ENCODE results near the gene RGS3.
"Not testable (repeated sequence)": the region's sequence is repeated elsewhere in the genome, so short reads cannot be mapped to it uniquely, and the experiment has no call there.

Gene RGS3

DNA sequence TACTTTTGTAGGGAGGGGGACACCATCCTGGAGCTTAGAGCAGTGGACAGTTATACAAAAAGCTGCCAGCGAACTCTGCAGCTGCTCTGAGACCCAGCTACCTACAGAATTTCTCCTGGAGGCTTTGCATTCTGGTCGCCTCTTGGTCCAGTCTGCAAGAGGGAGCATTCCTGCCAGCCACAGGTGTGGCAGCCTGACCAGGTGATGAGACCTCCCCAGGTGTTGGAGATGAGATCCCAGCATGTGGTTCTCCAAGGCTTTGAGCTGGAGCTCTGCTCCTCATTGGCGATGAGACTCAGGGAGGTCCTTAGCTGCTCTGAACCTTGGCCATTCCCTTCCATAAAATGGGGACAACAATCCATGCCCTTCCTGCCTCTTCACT is 69.3 kb downstream of the RGS3 start:
- no peak for DNase-seq

DNA sequence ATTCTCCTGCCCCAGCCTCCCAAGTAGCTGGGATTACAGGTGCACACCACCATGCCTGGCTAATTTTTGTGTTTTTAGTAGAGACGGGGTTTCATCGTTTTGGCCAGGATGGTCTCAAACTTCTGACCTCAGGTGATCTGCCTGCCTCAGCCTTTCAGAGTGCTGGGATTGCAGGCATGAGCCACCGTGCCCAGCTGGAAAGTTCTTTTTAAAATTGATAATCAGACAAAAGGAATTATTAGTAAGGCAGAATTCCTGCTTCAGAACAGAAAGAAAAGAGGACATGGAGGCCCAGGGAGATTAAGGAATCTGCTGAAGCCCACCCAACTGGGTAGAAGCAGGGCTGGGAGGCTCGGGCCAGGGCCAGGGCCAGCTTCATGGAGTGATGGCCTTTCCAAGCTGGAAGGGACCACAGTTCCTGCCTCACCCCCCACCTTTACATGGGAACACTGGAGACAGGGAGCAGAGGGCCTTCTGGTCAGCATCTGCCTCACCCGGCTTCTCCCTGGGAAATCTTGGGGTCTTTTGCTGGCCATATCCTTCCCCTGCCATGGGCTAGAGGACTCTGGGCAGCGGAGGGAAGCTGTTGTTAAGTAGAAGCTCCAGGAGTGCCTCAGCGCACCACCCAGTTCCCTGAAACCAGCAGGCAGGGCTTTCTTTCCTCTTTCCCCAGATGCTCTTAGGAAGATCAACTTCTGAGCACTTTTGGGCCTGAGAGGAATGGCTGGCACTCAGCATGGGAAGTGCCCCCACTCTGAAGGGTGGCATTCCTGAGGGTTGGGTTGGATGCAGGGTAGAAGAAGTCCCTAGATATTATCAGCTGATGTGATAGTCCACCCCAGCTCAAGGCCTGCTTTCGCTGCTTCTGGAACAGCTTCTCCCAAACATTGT is 70.1 kb downstream of the RGS3 start:
- no peak for DNase-seq

DNA sequence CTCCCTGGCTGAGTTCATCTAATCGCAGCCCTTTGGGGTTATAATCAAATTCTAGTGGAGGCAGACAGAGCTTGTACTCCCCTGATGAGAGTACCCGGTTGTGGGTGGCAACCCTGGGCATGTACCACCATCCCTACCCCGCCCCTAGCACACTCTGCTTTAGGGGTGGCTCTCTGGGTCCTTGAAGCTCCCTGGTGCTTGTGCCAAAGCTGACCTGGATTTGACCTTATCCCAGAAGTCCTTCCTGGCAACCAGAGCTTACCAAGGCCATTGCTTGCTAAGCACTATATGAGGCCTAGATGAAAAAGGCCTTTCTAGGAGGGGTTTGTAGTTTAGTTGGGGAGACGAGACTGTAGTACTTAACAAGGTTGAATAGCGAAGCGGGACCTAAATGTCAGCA is 72.2 kb downstream of the RGS3 start:
- no peak for DNase-seq

DNA sequence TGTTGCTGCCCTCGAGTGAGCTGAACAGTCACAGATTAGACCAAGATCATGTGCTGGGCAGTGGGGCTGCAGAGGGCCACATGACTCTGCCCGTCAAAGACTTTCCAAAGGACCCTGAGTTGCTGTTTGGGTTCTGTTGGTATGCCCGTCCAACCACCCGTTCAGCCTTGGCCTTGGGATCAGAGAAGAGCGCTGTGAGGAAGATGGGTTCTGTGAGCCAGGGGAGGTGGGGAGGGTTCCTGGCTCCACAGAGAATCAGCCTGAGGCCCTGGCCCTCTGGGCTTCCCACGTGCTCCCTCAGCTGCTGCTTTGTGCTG is 72.6 kb downstream of the RGS3 start:
- DNase-seq: no peak

DNA sequence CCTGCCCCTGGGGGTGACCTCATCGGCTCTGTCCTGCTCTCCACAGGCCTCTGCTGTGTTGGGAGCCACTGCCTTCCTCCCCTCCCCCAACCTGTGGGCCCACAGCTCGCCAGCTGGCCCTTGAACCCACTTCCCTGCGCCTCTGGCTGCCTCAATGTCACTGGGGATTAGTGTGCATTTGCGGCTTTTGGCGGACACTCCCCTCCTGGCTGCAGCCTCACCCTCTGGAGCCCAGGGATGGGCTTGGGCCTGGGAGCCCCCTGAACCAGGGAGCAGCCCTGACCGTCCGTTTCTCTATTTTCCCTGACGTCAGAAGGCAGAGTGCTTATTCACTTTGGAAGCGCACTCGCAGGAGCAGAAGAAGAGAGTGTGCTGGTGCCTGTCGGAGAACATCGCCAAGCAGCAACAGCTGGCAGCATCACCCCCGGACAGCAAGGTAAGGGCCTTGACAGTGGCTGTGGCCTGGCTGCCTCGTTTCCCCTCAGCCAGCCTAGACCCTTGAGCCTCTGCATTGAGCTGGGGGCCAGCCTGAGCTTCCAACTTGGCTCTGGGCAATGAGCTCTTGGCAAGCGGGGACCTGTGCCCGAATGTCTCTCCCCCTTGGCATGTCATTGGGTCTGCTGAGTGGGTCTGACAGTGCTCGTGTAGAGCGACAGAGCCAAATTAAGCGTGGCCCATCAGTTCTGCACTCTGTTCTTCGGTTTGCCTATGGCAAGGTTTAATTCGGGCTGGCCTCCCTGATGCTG is 73.1 kb downstream of the RGS3 start:
- no peak for DNase-seq

DNA sequence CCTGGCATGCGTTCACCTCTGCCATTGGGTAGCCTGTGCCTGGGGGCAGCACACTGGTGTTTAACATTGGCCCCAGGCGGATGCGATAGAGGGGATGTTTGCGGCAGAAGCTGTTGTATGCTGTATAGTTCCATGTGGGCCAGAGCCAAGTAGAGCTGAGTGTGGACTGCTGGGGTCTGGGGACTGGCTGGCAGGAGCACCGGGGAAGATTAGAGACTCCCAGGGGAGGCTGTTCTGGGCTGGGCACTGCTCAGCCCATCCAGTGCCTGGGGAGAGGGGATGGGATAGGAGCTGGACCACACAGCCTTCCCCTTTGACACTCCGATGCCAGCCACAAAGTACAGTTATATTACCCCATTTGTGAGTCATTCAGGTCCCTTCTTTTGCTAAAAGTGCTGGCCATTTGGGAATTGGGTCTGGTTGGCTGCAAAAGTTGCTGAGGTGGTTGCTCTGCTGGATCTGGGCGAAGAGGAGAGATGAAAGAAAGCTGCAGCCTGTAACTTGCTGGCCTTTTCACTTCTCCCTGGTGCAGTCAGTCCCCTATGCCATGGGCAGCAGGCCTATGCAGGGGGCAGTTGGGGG is 73.8 kb downstream of the RGS3 start:
- no peak for DNase-seq

DNA sequence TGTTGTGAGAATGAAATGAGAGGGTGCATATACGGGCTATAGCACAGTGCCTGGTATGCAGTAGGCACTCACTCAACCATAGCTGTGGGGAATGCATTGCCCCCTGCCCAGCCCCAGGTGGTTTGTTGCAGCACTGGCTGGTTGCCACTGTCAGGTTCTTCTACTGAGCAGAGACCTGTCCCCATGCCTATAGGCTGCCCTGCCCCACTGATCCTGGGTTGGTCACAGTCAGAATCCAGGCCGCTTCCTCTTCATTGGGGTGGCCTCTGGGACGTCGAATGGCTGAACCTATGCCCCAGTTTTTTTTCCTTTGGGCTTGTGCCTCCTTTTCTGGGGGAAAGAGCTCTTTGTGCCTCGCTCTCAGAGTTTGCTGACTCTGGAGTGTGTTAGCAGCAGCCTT is 74.6 kb downstream of the RGS3 start:
- DNase-seq: no peak

DNA sequence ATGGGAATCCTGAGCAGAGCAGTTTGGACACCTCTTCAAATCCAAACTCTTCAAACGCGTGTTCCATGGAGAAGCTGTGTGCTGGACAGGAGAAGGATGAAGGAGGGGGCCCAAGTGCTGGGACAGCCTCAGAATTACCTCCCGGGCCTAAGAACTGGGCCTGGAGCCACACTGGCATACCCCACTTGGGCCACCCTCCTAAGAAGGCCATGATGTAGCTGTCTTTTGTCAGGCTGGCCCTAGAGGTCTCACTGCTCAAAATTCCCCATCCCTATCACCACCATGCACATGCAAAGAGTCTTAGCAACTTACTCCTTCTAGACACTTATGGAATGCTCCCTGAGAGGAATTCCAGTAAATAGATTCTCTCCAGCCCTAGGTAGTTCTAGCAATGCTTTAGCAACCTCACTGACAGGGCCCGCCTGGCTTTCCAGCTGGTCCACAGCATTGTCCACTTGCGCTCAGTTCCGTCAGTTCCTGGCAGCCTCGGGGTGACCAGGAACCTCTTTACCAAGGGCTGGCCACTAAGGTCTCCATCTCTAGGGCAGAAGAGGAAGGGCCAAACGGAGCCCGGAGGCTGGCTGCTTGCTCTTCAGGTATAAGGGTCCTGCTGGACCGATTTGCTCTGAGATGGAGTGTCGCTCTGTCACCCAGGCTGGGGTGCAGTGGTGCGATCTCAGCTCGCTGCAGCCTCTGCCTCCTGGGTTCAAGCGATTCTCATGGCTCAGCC is 75.3 kb downstream of the RGS3 start:
- DNase-seq: no peak

DNA sequence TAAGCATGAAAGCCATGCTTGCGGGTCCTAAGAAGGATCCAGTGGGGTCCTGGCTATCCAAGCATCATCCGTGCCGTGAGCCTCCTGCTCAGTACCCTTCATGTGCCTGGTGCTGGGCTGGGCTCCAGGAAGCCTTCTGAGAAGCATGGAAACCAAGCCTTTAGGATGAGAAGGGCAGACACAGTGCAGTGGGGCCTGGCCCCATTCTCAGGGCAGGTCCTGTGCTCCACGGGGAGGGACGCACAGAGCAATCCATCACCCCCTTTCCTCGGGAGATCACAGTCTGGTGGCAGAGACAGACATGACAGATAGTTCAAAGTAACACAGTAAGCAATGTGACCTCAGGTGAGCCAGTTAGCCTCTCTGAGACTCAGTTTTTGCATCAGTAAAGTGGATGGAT is 76.9 kb downstream of the RGS3 start:
- DNase-seq: no peak

DNA sequence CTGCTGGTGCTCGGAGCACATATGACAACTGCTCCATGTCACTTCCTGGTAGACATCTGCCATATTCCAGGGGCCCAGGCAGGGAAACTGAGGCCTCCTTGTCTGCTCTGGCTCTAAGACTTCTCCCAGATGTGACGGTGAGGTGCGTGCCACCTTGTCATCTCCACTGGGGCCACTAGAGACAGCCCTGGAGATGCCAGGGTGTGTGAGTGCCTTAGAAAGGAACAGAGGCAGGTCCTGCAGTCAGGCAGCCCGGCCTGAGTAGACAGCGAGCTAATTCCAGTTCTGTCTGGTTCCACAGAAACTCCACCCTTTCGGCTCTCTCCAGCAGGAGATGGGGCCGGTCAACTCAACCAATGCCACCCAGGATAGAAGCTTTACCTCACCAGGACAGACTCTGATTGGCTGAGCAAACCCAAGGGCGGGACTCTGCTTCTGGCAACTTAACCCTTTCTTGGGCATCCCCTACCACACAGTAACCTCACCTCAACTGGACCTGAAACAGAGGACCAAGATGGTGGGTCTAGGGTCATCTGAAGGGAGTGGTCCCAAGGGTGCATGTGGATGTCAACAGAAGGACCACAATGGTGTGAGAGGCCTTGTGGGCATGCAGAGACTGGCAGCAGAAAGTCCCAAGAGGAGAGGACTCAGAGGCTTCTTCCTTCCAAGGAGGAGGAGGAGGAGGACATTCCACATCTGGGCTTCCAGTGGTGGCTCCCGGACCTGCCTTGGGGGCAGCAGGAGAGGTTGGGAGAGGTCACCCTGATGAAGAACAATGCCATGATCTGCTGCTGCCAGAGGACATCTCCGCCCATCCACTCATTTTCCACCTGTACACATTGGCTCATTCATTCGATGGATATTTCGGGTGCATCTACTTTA is 77.7 kb downstream of the RGS3 start:
- DNase-seq: no peak

DNA sequence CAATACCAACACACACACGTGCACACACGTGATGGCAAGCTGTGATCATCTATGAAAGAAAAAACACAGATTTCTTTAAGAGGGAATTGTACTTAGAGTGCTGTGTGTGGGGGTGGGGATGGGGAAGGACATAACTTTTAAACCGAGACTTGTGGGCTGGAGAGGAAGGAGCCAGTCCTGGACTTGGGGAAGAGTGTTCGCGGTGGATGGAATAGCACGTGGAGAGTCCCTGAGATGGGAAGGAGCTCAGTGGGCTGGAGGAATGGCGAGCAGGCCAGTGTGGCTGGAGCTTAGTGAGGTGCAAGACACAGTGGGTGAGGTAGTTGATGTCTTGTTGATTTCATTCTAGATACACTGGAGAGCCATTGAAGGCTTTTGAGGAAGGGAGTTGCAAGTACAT is 78.5 kb downstream of the RGS3 start:
- no peak for DNase-seq

DNA sequence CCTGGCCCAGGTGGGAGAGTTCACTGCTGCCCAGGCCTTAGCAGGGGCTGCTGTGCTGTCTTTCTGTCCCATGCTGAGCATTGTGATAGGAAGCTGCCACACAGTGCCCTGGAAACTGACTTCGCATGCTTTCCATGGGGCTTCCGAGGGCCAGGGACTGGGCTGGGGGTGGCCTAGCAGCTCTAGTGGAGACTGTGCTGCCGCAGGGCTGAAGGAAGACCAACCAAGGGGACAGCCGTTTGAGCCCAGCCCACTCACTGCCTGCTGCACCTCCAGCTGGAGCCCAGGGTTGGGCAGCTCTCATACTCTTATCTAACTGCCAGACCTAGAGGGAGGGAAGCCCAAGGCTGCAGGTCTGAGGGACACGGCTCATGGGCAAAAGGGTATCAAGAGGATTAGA is 79.2 kb downstream of the RGS3 start:
- DNase-seq: no peak

DNA sequence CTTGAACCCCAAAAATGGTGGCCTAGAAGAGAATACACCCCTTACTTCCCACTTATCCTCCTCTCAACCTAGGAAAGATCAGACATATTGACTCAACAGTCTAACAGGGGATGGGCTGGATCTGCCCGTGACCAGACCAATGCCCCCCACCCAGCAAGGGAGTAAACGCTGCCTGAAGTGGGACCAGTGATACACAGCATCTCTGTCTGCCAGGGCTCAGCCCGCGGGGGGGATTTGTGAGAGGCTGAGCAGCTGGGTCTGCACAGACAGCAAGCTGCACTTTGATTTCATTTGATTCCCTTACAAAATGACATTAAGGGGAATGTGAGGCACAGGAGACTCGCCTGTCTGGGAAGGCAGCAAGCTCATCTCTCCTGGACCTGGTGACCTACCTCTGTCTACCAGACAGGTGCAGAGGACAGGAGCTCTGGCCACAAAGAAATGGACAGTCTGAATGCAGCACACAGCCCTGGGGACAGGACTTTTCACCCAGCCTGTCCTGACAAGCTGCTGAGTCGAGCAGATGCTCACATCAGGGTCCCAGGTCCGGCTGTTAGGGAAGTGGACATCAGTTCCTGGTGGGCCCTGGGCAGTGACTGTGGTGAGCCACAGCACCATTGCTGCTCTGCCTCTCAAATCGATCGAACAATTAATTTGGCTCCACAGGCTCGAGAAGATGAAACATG is 79.9 kb downstream of the RGS3 start:
- DNase-seq: no peak

DNA sequence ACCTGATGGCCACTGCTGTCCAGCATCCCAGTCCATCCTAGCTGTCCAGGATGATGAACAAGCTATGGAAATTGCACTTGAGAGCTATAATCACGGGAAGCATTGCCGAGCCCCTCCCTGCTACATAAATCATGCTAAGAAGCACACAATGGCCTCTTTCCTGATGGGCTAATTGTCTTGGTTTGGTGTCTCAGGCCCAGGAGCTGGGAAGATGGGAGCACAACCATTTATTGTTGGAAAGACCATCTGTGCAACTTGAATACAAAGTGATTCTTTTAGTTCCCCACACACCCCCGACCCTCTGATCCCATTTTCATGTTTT is 80.4 kb downstream of the RGS3 start:
- no peak for DNase-seq

DNA sequence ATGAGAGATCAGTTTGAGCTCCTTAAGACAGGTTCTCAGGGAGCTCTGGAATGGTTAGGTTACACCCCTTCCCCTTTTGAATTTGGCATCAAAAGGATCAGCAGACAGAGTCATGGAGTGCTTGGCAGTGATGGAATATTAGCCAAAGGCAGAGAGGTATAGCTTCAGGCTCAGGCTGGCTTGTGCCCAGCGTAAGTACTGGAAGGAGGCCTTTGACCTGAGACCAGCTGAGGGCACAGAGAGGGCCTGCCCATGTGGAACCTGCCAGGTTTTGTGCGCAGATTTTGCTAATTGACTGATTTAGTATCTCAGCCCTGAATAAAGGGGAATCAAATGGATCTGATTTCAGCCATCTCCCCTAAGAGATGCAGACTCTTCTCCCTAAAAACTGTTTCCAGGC is 81.5 kb downstream of the RGS3 start:
- no peak for DNase-seq

DNA sequence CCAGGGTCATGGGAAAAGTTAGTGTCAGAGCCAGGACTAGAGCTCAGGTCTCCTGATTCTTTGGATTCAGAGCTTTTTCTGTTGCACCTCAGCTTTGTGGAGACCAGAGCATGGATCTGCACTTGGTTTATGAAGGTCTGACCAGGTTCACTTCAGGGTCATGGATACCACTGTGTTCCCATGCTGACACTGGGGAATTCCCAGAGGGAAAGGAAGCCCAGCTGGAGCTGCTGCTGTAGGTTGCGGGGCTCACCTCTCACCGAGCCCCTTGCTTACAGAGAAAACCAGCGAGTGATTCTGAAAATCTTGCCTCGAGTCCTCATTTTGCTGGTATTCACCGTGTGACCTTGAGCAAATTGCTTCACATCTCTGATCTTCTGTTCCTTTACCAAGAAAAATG is 83.0 kb downstream of the RGS3 start:
- DNase-seq: no peak

DNA sequence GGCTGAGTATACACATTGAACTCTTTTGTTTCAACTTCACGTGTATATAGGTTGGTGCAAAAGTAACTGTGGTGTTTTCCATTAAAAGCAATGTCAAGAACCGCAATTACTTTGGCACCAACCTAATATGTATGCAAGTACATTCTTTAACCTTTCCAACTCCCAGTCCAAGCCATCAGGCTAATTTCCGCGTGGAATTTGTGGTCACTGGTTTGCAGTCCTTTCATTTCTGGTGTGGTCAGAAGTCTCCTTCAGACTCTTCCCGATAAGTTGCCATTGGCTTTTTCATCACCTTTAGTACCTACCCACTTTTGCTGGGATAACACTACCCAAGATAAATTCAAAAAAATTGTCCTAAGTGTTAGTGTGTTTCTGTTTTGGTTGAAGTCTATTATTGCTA is 84.0 kb downstream of the RGS3 start:
- no peak for DNase-seq

DNA sequence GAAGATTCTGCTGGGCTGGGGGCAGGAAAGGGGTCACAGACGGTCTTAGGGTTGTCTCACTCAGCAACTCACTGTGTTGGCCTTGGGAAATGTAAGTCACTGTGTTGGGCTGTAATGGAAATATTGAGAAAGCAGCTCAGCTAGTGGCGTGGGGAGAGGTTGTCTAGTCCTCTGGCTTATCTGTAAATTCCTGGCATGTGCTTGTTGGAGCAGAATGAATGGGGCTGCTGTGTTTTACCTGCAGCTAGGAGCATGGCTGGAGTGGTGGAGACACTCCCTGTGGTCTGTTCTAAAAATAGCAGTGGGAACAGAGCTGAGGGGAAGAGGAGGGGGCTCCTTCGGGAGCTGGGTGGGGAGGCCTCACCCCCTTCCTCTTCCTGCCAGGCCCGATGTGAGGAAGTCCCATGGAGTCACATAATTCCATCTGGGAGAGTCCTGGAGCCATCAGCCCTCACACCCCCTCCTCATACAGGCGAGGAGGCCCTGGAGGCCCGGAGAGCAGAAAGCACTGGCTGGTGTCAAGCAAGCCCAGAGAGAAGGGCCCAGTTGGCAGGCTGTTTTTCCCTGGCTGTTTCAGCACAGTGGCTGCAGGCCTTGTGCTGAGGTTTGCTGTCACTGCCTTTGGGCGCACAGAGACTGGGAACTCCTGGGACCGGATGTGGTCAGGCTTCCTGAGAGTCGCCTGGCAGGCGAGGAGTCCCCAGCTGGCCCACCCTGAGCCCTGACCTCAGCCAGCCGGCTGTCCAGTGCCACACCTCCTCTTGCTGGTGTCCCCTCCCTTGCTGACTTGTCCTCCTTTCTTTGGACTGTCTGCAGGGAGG is 84.9 kb downstream of the RGS3 start:
- DNase-seq: peak; percentile 19

DNA sequence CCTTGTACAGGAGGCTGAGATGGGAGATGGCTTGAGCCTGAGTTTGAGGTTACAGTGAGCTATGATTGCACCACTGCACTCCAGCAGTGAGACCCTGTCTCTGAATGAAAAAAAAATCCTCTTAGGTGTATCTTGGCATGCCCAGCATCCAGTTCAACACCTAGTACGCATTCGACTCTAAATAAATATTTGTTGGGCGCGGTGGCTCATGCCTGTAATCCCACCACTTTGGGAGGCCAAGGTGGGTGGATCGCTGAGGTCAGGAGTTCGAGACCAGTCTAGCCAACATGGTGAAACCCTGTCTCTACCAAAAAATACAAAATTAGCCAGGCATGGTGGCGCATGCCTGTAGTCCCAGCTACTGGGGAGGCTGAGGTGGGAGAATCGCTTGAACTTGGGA is 86.4 kb downstream of the RGS3 start:
- not testable (repeated sequence) for DNase-seq

DNA sequence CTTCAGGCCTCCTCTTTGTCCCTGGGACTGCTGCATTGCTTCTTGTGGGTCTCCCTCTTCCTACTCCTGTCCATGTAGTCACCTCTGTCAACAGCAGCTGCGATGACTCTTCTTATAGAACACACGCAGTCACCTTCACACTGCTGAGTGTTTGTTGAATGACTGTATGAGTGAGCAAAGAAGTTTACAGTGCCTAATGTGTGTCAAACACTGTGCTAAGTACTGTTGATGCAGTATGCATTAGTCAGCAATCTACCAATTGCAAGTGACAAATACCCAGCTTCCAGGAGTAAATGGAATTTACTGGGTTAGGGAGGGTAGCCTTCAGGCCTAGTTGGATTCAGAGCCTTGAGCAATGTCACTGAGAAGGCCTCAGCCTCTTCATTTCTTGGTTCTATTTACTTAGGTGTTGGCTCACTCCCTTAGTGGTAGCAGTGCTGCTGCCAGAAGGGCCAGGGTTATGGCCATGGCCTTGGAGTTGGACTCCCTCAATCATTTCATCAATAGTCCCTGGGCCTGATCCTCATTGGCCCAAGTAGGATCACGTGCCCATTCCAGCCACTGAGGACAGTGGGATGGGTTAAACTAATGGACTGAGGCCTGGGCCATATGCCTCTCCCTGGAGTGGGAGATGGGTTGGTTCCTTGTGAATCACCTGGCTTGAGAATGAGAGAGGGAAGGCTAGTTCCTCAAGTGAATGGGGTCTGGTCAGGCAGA is 93.5 kb downstream of the RGS3 start:
- no peak for DNase-seq
